ENCODE results near the gene TEX44.

DNA sequence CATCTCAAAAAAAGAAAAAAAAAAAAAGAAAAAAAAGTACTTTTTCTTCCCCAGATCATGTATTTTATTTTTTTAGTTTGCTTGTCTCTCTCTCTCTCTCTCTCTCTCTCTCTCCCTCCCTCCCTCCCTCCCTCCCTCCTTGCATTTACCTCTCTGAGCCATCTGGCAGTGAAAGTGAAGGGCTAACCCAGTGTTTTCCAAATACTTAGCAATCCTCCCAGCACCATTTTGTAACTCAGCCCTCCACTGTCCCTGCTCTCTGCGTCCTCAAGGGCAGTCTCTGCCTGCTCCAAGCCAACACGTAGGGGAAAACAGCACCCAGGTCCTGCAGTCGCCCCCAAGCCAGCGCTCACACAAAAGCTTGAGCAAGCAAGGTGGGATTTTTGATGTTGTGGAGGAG is 19.6 kb upstream of the TEX44 start:
- TF ChIP-seq, protein P1, sequence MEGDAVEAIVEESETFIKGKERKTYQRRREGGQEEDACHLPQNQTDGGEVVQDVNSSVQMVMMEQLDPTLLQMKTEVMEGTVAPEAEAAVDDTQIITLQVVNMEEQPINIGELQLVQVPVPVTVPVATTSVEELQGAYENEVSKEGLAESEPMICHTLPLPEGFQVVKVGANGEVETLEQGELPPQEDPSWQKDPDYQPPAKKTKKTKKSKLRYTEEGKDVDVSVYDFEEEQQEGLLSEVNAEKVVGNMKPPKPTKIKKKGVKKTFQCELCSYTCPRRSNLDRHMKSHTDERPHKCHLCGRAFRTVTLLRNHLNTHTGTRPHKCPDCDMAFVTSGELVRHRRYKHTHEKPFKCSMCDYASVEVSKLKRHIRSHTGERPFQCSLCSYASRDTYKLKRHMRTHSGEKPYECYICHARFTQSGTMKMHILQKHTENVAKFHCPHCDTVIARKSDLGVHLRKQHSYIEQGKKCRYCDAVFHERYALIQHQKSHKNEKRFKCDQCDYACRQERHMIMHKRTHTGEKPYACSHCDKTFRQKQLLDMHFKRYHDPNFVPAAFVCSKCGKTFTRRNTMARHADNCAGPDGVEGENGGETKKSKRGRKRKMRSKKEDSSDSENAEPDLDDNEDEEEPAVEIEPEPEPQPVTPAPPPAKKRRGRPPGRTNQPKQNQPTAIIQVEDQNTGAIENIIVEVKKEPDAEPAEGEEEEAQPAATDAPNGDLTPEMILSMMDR (IDR thresholded peaks at IDR 0.05; ENCODE audit: insufficient read depth, low read length, poor library complexity, severe bottlenecking) = no peak
- TF ChIP-seq EZH2phosphoT487 (conservative IDR thresholded peaks at IDR 0.05; ENCODE audit: low read length) = no peak
